SW 1271 (cell line): ENCODE results near the gene MPPED1.

Experiments used
- DNase-seq, 2 experiments: peaks; one replicate each; lab custom pipeline; 2025; lab: John Stamatoyannopoulos, UW

MPPED1 gene

DNA sequence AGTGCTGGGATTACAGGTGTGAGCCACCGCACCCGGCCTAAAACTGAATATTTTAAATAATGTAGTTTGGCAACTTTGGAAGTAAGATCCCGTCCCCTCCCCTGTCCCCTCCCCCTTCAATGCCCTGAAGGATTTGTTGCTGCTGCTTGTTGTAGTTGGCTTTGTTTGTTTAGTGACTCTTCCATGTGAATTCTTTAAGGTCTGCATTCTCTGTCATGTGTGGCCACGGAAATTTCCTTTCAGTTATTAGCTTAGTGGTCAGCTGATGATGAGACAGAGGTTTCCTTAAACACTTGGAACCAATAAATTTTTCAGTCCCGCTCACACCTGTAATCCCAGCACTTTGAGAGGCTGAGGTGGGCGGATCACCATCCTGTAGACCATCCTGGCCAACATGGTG is 109.9 kb downstream of the MPPED1 start:
- no peak for DNase-seq

DNA sequence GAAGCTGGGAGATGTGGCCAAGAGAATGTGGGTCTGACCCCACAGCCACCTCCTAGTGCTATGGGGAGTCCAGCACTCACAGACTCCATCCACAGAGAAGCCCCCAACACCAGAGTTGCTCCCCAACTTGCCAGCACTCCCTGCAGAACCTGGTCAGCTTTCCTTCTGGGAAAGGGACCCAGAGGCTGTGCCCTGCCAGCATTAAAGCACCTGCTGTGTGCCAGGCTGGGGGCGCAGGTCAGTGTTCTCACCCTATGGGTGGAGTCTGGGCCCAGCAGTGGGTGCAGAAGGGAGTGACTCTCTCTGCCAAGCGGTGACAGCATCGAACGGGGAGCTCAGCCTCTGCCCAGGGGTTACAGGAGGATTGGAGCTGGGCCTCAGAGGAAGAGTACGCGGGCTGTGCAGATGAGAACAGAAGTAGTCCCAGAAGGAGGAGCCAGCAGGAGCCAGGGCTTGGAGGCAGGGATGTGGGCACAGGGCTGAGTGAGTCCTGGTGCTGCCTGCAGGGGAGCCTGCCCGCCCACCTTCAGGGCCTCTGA is 114.4 kb downstream of the MPPED1 start:
- no peak for DNase-seq

DNA sequence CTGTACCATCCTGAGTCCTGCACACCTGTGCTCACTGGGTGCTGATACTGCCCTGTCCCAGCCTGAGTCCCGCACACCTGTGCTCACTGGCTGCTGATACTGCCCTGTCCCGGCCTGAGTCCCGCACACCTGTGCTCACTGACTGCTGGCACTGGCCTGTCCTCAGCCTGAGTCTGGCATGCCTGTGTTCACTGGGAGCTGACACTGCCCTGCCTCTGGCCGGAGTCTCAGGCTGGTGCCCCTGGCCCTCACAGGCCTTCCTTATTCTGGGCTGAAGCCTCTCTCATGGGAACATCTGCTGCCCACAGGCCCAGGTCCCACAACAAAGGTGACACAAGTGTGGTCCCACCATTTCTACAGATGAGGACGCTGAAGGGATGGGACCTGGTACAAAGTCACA is 115.1 kb downstream of the MPPED1 start:
- DNase-seq = no peak

DNA sequence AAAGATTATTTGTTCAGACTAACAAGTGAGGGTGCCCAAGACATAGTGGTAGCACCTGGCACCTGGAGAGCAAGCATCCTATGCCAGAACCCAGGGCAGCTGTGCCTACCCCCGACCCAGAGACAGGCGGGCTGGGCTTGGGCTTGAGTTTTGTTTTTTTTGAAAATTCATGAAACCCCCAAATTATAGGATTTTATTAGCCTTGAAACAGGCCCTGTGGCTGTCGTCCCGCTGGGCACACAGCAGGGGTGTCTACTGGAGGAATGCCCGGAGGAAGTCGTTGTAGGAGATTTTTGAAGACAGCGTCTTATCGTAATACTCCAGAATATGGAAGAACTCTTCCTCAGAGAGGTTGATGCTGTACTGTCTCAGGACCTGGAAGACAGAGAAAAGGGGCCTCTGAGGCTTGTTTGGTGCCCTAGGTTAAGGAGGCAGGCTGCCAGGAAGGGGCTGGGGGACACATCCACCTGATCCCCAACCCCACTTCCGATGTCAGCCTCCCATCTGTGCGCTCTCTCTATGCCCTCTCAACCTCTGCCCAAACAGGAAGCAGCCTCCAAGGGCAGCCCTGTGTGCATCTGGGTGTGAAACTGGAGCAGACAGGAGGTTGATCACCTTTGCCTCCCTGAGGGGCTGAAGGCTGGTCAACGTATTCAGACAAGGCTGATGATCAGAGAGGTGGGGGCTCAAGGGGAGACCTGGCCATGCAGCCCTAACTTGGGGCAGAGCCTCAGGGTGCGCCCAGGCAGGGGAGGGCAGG is 117.0 kb downstream of the MPPED1 start:
- DNase-seq = no peak

DNA sequence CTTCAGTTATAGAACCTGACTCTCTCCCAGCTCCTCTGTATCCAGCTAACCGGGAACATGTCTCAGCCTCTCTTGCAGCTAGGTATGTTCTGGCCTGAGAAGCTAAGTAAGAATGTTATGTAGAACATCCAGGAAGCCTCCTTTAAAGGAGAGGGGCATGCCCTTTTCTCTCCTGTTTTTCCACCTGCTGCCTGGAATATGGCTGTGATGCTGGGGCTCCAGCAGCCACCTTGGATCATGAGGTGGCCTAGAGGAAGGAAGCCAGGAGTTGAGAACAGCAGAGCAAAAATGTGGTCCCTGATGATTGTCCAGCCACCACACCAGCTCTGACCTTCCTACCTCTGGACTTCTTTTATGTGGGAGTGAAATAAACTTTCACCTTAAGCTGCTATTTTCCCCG is 117.6 kb downstream of the MPPED1 start:
- no peak for DNase-seq

DNA sequence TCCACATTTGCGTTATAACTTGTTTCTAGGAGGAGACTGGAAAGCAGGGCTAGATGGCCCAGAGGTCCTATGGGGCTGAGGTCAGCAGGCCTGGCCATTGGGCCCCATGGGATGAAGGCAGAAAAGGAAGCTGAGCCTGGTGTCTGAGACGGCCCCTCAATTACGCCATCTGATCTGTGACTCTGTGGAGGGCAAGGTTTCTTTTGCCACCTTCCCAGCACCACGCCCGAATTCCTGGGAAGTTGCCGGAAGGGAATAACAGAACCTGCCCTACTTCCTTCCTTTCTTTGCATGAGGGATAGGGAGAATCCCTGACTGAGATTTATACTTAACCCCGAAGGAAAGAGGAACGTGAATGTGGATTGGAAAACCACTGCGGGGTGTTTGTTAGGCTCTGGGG is 118.1 kb downstream of the MPPED1 start:
- DNase-seq = no peak

DNA sequence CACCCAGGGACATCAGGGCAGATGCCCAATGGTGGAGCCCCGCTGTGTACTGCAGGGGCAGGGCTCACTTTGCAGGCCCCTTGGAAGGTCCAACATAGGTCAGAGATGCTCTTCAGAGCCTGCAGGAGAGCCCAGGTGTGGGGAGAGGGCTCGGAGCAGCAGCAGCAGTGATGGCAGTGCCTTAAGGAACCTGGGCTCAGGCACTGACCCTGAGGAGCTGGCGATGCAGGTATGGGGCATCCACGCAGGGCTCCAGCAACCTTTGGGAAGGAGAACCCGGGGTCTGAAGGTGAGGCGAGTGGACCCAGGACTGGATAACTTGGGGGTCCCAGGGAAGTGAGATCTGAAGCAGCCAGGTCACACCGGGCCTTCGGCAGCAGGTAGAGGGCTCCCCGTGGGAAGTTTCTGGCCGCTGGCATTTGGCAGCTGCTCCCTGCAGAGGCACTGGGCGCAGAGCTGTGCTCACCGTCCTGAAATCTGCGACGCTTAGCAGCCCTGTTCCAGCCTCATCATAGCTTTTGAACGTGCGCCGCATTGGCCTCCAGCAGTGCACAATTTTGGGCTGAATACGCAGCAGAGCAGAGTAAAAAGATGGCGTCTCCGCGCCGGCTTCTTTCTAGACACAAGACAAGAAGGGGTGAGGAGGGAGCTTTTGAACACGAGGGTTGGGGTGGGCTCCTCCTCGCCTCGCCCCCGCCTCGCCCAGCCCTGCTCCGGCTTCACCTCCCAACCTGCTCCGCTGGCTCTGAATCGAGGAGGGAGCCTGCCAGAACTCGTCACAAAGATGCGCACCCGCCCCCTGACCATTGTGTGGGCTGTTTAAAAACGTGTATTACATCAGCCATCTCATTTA is 118.8 kb downstream of the MPPED1 start:
- DNase-seq = no peak

DNA sequence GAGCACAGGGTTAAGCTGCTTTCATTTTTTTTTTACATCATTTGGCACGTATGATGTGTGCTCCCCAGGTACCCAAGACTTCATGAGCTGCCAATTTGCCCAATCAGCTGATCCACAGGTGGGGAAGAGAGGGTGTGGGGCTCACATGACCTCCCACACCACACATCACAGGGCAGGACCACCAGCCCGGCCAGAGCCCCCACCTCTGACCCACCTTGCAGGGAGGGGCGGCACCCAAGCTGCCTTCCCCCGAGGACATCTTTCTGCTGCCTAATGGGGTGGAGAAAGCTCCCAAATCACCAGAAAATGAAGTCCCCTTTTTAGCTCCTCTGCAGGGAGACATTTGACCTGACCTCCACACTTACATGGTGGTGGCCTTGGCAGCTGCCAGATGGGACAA is 119.8 kb downstream of the MPPED1 start:
- DNase-seq = no peak

DNA sequence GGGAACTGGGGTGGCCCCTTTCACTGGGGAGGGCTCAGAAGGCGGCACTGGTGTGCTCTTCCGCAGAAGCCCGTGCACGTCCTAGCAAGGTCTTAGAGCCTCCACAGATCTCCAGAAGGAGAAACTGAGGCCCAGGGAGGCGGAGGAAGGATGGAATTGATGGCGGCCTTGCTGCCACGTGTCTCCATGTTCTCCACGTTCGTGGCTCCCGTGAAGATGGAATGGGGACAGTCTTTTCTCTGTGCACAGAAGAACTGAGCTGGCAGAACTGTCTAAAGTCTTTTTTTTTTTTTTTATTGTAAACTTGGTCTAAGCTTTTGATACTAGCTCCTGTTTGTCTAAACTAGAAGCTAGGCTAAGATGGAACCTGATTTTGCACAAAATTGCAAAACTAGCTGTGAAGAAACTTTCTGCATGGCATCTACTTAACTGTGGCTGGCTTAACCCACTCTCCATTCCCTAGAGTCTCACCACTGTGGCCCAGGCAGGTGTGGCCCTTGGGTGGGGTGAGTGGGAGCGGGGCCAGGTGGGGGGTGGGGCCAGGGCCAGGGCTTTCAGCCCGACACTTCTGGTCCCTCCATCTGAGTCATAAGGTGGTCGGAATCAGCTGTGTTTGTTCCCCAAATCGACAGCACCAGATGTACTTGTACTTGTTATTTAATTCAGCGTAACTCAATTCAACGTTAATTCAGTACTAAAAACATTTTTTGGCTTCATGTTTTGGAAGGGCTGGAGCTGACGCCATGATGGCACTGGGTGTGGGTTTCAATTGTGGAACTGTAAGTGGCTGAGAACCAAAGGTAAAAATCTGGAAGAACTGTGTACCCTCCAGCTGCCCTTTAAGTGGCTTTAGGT is 120.7 kb downstream of the MPPED1 start:
- no peak for DNase-seq

DNA sequence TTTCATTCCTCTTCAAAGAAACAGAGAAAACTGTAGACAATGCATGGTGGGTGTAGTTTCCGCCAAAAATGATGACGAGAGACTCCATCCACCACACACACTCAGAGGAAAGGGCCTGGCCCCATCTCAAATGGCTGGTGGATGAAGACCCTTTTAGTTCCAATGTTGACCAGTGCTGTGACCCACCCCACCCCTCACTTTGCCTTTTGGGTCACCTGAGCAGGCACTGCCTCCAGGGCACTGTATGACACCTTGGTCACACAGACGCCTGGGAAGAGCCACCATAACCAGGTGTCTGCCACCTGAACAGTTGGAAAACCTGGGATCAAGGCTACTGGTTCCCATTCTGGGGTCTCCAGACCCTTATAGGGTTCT is 121.3 kb downstream of the MPPED1 start:
- DNase-seq = no peak

DNA sequence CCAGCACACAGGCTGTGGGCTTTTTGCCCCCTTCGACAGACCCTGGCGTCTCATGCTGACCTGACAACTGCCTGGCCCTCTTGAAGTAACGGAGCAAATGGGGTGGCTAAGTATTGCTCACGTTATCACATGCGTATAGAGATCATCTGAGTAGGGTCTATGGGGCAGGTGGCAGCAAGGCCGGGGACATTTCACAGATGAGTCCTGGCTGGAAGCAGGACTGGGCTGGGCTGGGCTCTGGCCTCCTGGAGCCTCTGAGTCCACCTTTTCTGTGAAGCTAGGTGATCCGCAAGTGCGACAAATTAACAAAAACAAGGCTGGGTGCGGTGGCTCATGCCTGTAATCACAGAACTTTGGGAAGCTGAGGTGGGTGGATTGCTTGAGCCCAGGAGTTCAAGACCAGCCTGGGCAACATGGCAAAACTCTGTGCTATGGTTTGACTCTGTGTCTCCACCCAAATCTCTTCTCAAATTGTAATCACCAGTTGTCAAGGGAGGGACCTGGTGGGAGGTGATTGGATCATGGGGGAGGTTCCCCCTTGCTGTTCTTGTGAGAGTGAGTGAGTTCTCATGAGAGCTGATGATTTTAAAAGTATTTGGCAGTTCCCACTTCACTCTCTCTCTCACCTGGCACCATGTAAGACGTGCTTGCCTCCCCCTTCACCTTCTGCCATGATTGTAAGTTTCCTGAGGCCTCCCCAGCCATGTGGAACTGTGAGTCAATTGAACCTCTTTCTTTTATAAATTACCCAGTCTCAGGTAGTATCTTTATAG is 122.0 kb downstream of the MPPED1 start:
- no peak for DNase-seq

DNA sequence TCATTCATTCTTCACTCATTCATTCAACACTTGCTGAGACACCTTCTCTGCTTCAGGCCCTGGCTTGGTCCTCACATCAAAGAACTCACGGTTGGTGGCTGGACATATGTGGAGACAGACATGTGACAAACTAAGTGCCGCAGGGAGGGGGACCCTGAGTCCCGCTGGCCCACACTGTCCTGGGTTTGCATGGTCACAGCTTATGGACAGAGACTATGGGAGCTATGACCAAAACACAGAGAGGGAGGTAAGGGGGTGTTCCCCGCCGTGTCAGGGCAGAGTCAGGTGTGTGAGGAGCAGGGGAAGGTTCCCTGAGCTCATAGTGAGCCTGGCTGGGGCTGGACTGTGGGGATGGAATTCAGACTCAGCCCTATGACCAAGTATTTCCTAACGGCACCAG is 123.1 kb downstream of the MPPED1 start:
- no peak for DNase-seq

DNA sequence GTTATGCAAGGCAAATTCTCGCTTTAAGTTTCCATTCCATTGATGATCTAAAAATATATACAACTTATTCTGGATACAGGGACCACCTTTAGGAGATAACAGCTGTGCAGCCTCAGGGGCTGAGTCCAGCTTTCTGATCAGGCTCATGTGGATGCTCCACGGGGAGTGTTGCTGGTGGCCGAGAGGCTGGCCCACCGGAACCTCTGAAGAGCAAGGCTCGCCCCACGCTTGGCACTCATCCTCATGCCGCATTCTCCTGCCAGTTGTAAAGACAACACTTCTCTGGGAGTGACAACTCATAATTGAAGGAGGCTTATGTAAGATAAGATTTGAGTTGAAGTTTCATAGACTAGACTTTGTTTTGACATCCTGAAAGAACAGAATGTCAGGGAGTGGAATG is 123.5 kb downstream of the MPPED1 start:
- no peak for DNase-seq

DNA sequence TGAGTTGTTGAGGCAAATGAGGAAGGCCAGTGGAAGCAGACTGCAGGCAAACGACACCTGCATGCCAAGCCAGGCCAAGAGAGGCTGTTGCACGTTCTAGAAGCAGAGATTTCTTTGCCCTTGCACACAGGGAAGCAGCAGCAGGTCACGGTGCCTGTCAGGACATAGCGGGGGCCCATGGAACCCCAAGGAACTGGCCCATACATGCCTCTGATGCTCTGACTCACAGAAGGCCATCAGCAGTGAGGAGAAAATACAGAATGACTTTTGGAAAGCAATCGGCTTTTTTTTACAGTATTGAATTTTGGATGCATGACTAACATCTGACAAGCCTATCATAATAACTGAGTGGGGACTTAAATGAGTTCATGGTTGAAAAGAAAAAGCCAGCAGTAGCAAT is 123.9 kb downstream of the MPPED1 start:
- no peak for DNase-seq

DNA sequence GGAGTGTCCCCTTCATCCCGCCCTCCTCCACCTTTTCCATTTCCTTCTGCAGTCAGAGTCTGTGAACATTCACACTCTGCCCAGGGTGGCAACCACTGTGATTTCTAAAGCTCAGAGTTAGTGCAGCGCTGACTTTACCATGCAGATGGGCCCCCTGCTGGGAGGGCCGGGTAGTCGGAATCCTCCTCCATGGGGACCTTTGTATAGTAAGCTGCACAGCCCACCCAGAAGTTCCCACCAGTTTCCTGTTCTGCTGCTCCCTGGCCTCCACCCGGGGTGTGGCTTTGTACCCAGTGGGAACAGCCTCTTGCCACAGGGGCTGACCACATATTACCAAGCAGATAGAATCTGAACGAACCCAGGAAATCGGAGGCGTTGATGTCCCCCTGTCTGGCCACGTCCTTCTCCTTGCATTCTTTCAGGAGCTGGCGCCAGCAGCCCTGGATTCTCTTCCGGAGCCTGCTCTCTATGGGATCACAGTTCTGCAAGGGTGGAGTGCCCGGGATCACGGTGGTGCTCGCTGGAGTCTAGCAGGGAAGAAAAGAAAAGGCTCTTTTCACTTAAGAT is 125.3 kb downstream of the MPPED1 start:
- no peak for DNase-seq

DNA sequence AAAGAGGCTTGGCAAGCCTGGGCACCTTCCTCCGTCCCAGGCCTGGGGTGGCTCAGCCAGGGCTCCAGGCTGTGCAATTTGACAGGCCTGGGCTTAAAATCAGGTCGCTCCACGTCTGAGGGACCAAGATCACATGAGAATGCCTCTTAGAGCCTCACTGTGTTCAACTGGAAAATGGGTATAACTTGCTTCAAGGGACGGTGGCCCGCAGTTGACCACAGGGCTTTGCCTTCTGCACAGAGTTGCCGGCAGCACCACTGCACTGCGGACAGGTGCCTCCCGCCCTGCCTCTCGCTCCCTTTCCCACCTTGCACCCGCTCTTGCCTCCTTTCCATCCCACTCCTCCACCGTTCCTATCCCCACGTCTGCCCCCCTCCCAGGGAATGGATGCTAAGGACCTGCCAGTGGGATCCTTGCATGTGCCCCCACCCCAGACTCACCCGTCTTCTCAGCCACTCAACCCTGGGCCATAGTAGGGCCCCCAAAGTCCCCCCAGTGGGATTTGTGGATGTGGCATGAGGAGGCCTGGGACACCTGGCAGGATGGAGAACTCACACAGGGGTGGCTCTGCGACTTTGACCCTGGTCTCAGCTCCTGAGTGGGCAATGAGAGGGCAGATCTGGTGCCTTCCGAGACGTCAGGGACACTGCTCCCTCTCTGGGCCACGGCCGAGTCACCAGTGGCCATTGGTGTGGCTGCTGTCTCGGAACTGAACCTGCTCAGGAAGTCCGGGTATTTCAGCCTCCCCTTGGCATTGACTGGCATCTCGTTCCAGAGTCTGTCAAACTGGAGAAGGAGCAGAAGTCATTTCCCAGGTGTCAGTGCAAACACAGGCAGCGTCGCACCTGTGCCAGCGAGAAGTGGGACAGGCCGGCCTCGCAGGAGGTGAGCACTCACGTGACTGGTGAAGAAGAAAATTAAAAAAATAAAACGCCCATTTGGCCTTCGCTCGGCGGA is 128.0 kb downstream of the MPPED1 start:
- DNase-seq = no peak

DNA sequence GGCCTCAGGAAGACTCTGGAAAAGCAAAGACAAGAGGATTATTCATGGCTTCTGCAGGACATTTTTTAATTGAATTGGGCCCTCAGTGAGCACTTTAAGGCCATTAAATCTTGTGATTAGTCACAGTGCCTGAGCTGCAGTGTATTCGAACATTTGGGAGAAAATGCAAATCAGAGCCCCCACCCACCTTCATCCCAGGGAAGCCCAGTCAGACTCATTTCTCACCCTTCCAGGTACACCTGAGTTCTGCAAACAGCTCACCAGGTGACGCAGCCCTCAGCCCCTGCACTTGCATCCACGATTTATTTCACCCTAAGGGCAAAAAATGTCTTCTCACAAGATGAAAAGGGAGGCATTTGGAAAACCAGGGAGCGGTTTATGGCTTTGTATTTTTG is 128.7 kb downstream of the MPPED1 start:
- DNase-seq = no peak

DNA sequence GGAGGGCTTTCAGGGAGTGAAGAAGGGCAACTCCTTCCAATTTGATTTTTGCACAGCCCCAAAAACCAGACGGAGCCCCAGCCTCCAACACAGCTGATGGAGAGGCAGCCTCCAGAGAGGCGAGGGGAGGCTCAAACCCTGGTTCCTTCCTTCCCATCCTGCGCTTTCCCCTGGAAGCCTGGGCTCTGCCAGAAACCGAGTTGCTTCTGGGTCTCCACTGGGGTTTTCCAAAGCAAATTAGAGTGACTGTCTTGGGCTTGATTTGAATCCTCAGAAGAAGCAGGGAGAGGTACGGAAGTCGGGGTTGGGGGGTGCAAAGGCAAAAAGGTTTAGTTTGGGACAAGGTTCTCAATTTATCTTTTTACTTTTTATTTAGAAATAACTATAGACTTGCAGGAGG is 129.2 kb downstream of the MPPED1 start:
- no peak for DNase-seq

DNA sequence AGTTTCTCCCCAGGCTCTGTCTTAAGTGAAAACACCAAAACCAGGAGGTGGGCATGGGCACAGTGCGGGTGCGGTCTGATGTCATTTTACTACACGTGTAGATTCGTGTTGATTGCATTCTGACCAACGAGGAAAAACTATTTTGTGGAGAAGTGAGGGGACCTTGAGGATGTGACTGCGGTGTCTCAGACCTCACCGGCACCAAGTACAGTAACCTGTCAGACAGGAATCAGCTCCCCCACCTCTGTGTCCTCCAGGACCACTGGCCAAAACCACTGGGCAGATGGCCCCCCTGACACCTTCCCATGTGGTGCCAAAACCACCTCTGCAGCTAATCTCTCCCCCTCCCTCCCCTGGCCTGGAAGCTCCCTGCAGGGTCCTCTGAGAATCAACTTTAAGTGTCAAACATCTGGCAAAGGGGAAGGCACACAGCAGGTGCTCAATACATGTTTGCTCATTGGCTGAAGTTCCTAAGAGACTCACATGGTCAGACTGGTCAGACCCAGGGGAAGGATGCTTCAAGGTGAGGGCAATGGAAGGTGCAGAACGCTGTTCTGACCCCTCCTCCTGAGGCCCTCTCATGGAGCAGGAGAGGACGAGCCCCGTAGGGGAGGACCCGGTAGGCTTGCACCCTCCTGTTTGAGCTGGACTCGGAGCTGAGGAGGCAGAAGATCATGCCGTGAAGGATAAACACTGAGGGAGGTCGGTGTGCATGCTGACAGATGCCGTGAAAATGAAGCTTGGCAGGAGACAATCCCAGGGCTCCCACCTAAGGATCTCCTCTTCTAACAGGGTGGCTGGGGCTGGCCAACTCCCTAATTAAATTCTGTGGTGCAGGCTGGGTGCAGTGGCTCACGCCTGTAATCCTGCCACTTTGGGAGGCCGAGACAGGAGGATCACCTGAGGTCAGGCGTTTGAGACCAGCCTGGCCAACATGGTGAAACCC is 129.9 kb downstream of the MPPED1 start:
- DNase-seq = no peak
